ENCODE results near the gene ACKR1.

The ACKR1 gene

GRCh38 chr1:159223004-159223403, 18.3 kb downstream of the ACKR1 start:
- no peak for DNase-seq

GRCh38 chr1:159228554-159228953, 23.9 kb downstream of the ACKR1 start:
- DNase-seq: no peak

- no peak for DNase-seq
Observed at GRCh38 chr1:159229260-159229885, 24.7 kb downstream of the ACKR1 start.

- DNase-seq: no peak
Observed at GRCh38 chr1:159229896-159230295, 25.2 kb downstream of the ACKR1 start.

- no peak for DNase-seq
Observed at GRCh38 chr1:159239551-159240220, 35.0 kb downstream of the ACKR1 start.

- no peak for DNase-seq
Observed at GRCh38 chr1:159247266-159247665, 42.6 kb downstream of the ACKR1 start.

GRCh38 chr1:159248311-159248710, 43.6 kb downstream of the ACKR1 start:
- no peak for DNase-seq

- no peak for DNase-seq
Observed at GRCh38 chr1:159250638-159251216, 46.1 kb downstream of the ACKR1 start.

All from NCI-H2029 (cell line).